Spleen (tissue), 7 donors: Measurements from ENCODE around the gene PGM5.
"Not testable (repeated sequence)": the region's sequence is repeated elsewhere in the genome, so short reads cannot be mapped to it uniquely, and the experiment has no call there.

Experiments
- CTCF ChIP-seq, 11 experiments: fragments of 200-600 bp in 7 of 11; fragments of 450-650 bp in 4 of 11; sonication (generic) in 4 of 11; IDR thresholded peaks in 8 of 11; conservative IDR thresholded peaks in 3 of 11; 1 replicate in 7 of 11; 2 replicates in 4 of 11; pipeline versions ENCODE4 v1.4.0 to v1.8.0; 2016 to 2021; ENCODE audit warnings: antibody characterized with exemption in 11 of 11, inconsistent platforms in 4 of 11, mild to moderate bottlenecking in 1 of 11
- POLR2A ChIP-seq, 3 donors: fragments of 450-650 bp; IDR thresholded peaks; one replicate each; pipeline ENCODE4 v1.5.1; 2017; ENCODE audit warnings: antibody characterized with exemption in 3 of 3, mild to moderate bottlenecking in 1 of 3
- donor health status: DM: no; HTN: no; CAD: no; lungs with moderate emphysema.
- donor health status: DM: no; HTN: no; CAD: no.
- donor health status: DM: no; HTN: no; CAD: no.

- TF ChIP-seq CTCF (IDR thresholded peaks at IDR 0.05 in 8 of 11, conservative IDR thresholded peaks at IDR 0.05 in 3 of 11); POLR2A (IDR thresholded peaks at IDR 0.05): not testable (repeated sequence)
Measured at GRCh38 chr9:68390737-68391136, 34.3 kb downstream of the PGM5 start.
